HG03439 (cell line): Measurements from ENCODE around the gene KBTBD8.

Source experiments
- ATAC-seq: cut with Tn5 transposase; IDR thresholded peaks from one replicate; pipeline ENCODE4 v1.9.1; 2021; ENCODE audit warnings: mild to moderate bottlenecking, moderate library complexity; ENCODE audit not compliant: unreplicated experiment

KBTBD8 gene

GRCh38 chr3:66998113-66998903 is at the start of gene KBTBD8:
TSS of gene KBTBD8 (plus strand) at chr3:66998307. CDS start at chr3:66998356, 49 bp downstream.
- peak; percentile 95 for ATAC-seq

- ATAC-seq: no peak
These were observed 49.3 kb upstream of the KBTBD8 start for GRCh38 chr3:66948838-66949237.

- ATAC-seq: no peak
These were observed 48.2 kb upstream of the KBTBD8 start for GRCh38 chr3:66949898-66950297.

- no peak for ATAC-seq
These were observed 45.8 kb upstream of the KBTBD8 start for GRCh38 chr3:66952357-66952756.

- ATAC-seq: no peak
These were observed 44.1 kb upstream of the KBTBD8 start for GRCh38 chr3:66953934-66954445.

- ATAC-seq: no peak
These were observed 41.4 kb upstream of the KBTBD8 start for GRCh38 chr3:66956742-66957141.

GRCh38 chr3:66957367-66957766 is 40.7 kb upstream of the KBTBD8 start:
- ATAC-seq: no peak

GRCh38 chr3:66958067-66958466 is 40.0 kb upstream of the KBTBD8 start:
- ATAC-seq: no peak

GRCh38 chr3:66962664-66963063 is 35.4 kb upstream of the KBTBD8 start:
- no peak for ATAC-seq

- no peak for ATAC-seq
These were observed 26.9 kb upstream of the KBTBD8 start for GRCh38 chr3:66971245-66971644.

- ATAC-seq: peak; percentile 99
These were observed 26.1 kb upstream of the KBTBD8 start for GRCh38 chr3:66971891-66972551.

- no peak for ATAC-seq
These were observed 17.3 kb upstream of the KBTBD8 start for GRCh38 chr3:66980791-66981190.

- ATAC-seq: no peak
These were observed 15.0 kb upstream of the KBTBD8 start for GRCh38 chr3:66983101-66983500.

GRCh38 chr3:66985336-66985920 is 12.7 kb upstream of the KBTBD8 start:
- ATAC-seq: no peak

- no peak for ATAC-seq
These were observed 11.7 kb upstream of the KBTBD8 start for GRCh38 chr3:66986406-66986805.

GRCh38 chr3:66989241-66989640 is 8.9 kb upstream of the KBTBD8 start:
- no peak for ATAC-seq

- peak; percentile 80 for ATAC-seq
These were observed 8.0 kb upstream of the KBTBD8 start for GRCh38 chr3:66989860-66990696.

GRCh38 chr3:66991459-66991858 is 6.6 kb upstream of the KBTBD8 start:
- no peak for ATAC-seq

- ATAC-seq: no peak
These were observed 5.0 kb upstream of the KBTBD8 start for GRCh38 chr3:66993082-66993481.

- ATAC-seq: no peak
These were observed 3.5 kb upstream of the KBTBD8 start for GRCh38 chr3:66994588-66994987.

GRCh38 chr3:66996696-66997095 is 1.4 kb upstream of the KBTBD8 start:
- ATAC-seq: no peak
